WERI-Rb-1 (cell line): ENCODE results near the gene WNT7B.

Experiments
- DNase-seq: peaks from one replicate; pipeline ENCODE4 v3.0.0-alpha.2; 2020
- H3K27ac ChIP-seq: fragments of 250-450 bp; sonication (Bioruptor Pico); 2 replicates; pipeline ENCODE4 v1.5.1; 2020; ENCODE audit warnings: mild to moderate bottlenecking, moderate library complexity
- H3K27me3 ChIP-seq: fragments of 250-450 bp; sonication (Bioruptor Pico); 2 replicates; pipeline ENCODE4 v1.5.1; 2021; ENCODE audit warnings: mild to moderate bottlenecking, low read depth, moderate library complexity; ENCODE audit not compliant: insufficient read depth, severe bottlenecking
- H3K36me3 ChIP-seq: fragments of 250-450 bp; sonication (Bioruptor Pico); 2 replicates; pipeline ENCODE4 v1.5.1; 2020; ENCODE audit warnings: mild to moderate bottlenecking, moderate library complexity
- H3K4me3 ChIP-seq: 2 replicates; pipeline ENCODE4 v1.5.1; 2011; ENCODE audit warnings: low read depth, mild to moderate bottlenecking, control low read depth, low read length
- H3K9me3 ChIP-seq: fragments of 250-450 bp; sonication (Bioruptor Pico); 2 replicates; pipeline ENCODE4 v1.5.1; 2021; ENCODE audit warnings: mild to moderate bottlenecking, moderate library complexity; ENCODE audit not compliant: severe bottlenecking
- CTCF ChIP-seq: IDR thresholded peaks from 2 replicates; pipeline ENCODE4 v1.5.1; 2011; ENCODE audit warnings: low read depth, mild to moderate bottlenecking, control low read depth, inconsistent platforms, low read length

The WNT7B gene

GRCh38 chr22:45937960-45938359 lies 39.0 kb downstream of the WNT7B start:
- Histone ChIP-seq H3K36me3 (no peaks in the 10 kb centered on the region), H3K4me3 (no peak overlapping the region), H3K9me3 (peaks cover 4% of the 10 kb centered on the region), H3K27me3 (peaks cover 78% of the 10 kb centered on the region), H3K27ac (no peak overlapping the region)
- DNase-seq: no peak
- no peak for TF ChIP-seq CTCF

DNA sequence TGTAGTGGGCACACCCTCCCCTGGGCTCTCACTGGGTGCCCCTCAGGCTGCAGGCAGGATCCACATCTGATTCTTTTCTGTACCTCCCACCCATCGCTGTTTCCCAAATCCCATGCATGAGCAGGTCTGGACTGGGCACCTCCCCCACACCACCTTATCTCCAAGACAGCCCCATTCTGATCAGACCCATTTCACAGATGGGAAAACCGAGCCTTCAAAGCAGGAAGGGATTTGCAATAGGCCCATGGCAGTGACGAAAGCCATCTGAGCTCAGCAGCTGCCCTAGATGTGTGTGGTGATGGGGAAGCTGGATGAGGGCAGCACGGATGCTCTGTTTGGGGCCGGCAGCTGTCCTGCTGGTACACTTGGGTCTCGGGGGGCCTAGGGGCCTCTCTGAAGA lies 41.4 kb downstream of the WNT7B start:
- H3K27ac ChIP-seq: no peak overlapping the region
- TF ChIP-seq CTCF: no peak
- no peaks in the 10 kb centered on the region for H3K36me3 ChIP-seq
- peaks cover 91% of the 10 kb centered on the region for H3K27me3 ChIP-seq
- no peak for DNase-seq
- peaks cover 4% of the 10 kb centered on the region for H3K9me3 ChIP-seq
- H3K4me3 ChIP-seq: no peak overlapping the region

DNA sequence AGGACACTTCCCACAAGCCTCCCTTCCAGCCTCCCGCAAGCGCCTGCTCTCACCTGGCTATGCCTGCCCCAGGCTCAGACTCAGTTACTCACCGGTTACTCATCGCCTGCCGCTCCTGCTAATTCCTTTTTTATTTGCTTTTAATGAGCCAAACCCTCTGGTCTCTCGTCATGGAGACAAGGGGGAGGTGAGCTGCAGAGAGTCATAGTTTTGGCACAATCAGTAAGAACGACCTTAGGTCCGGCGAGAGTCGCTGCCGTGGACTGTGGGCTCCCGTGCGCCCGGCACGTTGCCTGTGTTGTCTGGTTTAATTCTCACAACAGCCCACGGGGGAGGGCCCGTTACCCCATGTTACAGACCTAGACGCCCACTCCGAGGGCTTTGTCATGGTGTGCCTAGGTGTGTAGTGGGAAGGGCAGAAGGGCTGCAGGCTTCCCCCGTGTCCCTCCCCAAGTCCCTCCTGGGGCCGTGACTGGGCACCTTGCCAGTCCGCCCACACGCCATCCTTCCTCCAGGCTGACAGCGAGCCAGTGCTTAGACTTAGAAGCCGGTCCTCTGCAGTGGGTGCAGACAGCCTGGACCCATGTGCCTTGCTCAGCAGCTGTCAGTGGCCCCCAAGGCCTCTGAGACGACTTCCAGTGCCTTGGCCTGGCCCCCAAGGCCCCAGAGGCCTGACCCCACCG lies 42.2 kb downstream of the WNT7B start:
- H3K4me3 ChIP-seq: no peak overlapping the region
- no peak for TF ChIP-seq CTCF
- H3K9me3 ChIP-seq: peaks cover 4% of the 10 kb centered on the region
- no peak for DNase-seq
- no peak overlapping the region for H3K27ac ChIP-seq
- no peaks in the 10 kb centered on the region for H3K36me3 ChIP-seq
- H3K27me3 ChIP-seq: peaks cover 95% of the 10 kb centered on the region

DNA sequence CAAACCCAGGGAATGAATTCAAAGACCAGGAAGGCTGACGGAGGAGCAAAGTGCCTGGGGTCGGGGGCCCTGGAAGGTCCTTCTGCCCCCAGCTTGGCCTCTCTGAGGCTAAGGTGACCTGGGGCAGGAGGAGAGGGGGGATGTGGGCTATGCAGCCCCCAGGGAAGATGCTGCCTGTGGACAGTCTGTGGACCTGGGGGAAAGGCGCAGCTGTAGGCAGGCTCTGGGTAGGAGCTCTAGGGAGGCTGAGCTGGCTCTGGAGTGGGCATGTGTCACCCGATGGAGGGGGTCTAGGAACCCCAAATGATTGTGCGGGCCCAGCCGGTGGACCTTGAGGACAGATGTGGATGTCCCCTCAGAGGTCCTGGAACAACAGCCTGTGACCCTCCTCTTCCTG lies 42.8 kb downstream of the WNT7B start:
- H3K27ac ChIP-seq: no peak overlapping the region
- DNase-seq: no peak
- H3K9me3 ChIP-seq: peaks cover 4% of the 10 kb centered on the region
- TF ChIP-seq CTCF: no peak
- peaks cover 92% of the 10 kb centered on the region for H3K27me3 ChIP-seq
- no peak overlapping the region for H3K4me3 ChIP-seq
- no peaks in the 10 kb centered on the region for H3K36me3 ChIP-seq

GRCh38 chr22:45933506-45934167 lies 43.3 kb downstream of the WNT7B start:
- Histone ChIP-seq H3K9me3 (no peaks in the 10 kb centered on the region), H3K27ac (no peak overlapping the region), H3K4me3 (no peak overlapping the region), H3K27me3 (peaks cover 92% of the 10 kb centered on the region), H3K36me3 (no peaks in the 10 kb centered on the region)
- DNase-seq: no peak
- no peak for TF ChIP-seq CTCF
